ENCODE measurements around the gene TOGARAM1. TPM values are rescaled to one million over a fixed set of nuclear protein-coding genes. Genes with fewer than 3 reads are reported as not detected.

TOGARAM1 gene
- total RNA-seq, 2 experiments from 2014 or later: 13.2 to 17.8 TPM

DNA sequence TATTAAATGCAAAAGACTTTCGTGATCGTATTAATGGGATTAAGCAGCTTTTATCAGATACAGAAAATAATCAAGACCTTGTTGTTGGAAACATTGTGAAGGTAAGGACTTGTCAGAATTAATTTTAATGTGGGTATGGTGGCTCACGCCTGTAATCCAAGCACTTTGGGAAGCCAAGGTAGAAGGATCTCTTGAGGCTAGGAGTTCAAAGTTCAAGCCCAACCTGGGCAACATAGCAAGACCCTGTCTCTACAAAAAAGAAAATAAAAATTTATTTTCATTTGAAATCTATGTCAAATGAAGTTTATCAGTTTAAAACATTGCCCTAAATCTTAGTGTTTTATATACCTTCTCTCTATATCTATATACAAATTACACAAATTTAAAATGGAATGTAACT, 104.7 kb downstream of the TOGARAM1 start:
- no peak overlapping the region for H3K4me3 ChIP-seq (ENCODE audit: low read length)
- no peak for TF ChIP-seq CTCF (IDR thresholded peaks at IDR 0.05)
- POLR2A ChIA-PET: no interaction called here
- H3K27me3 ChIP-seq (ENCODE audit: control insufficient read depth in 1 of 2, insufficient read depth in 2 of 2, low read length in 2 of 2): no peaks in the 10 kb centered on the region
- Mint-ChIP-seq H3K36me3 (ENCODE audit: low read depth) (no peaks in the 10 kb centered on the region), H3K27me3 (no peaks in the 10 kb centered on the region), H3K4me3 (no peak overlapping the region), H3K27ac (no peak overlapping the region), H3K9me3 (no peaks in the 10 kb centered on the region), H3K4me1 (ENCODE audit: low read depth) (no peaks in the 10 kb centered on the region)
- CTCF ChIA-PET: no interaction called here
- H3K9me3 ChIP-seq (ENCODE audit: control insufficient read depth in 1 of 2, insufficient read depth in 1 of 2, low read length in 2 of 2): no peaks in the 10 kb centered on the region
- no peaks in the 10 kb centered on the region for H3K4me1 ChIP-seq (ENCODE audit: insufficient read depth, low read length)
- no peak for ATAC-seq (ENCODE audit: poor library complexity)
- no peak overlapping the region for H3K27ac ChIP-seq (ENCODE audit: low read depth in 1 of 2, low read length in 2 of 2)
- intact Hi-C loops (cut with DNase I, micrococcal nuclease): no loop called here
- no peak for DNase-seq
- no peaks in the 10 kb centered on the region for H3K36me3 ChIP-seq (ENCODE audit: insufficient read depth, low read length)

GRCh38 chr14:45068396-45068795, 106.4 kb downstream of the TOGARAM1 start:
- Histone ChIP-seq H3K36me3 (ENCODE audit: insufficient read depth, low read length) (no peaks in the 10 kb centered on the region), H3K27me3 (ENCODE audit: control insufficient read depth in 1 of 2, insufficient read depth in 2 of 2, low read length in 2 of 2) (no peaks in the 10 kb centered on the region), H3K4me1 (ENCODE audit: insufficient read depth, low read length) (no peaks in the 10 kb centered on the region), H3K4me3 (ENCODE audit: low read length) (no peak overlapping the region), H3K9me3 (ENCODE audit: control insufficient read depth in 1 of 2, insufficient read depth in 1 of 2, low read length in 2 of 2) (no peaks in the 10 kb centered on the region), H3K27ac (ENCODE audit: low read depth in 1 of 2, low read length in 2 of 2) (no peak overlapping the region)
- Mint-ChIP-seq H3K36me3 (ENCODE audit: low read depth) (peaks cover 4% of the 10 kb centered on the region), H3K27ac (no peak overlapping the region), H3K9me3 (no peaks in the 10 kb centered on the region), H3K4me3 (no peak overlapping the region), H3K4me1 (ENCODE audit: low read depth) (no peaks in the 10 kb centered on the region), H3K27me3 (no peaks in the 10 kb centered on the region)
- ChIA-PET POLR2A (no interaction called here), CTCF (no interaction called here)
- intact Hi-C loops (cut with DNase I, micrococcal nuclease): no loop called here
- no peak for TF ChIP-seq CTCF (IDR thresholded peaks at IDR 0.05)
- no peak for DNase-seq
- no peak for ATAC-seq (ENCODE audit: poor library complexity)

GRCh38 chr14:45070215-45070614, 108.2 kb downstream of the TOGARAM1 start:
- H3K27me3 ChIP-seq (ENCODE audit: control insufficient read depth in 1 of 2, insufficient read depth in 2 of 2, low read length in 2 of 2): no peaks in the 10 kb centered on the region
- ChIA-PET POLR2A (no interaction called here), CTCF (interaction anchor here (0.8 kb wide), 1 partner anchor 55 kb away, joined by 3 read pairs; no protein-coding TSS in a partner anchor)
- no peak overlapping the region for H3K27ac ChIP-seq (ENCODE audit: low read depth in 1 of 2, low read length in 2 of 2)
- H3K4me1 ChIP-seq (ENCODE audit: insufficient read depth, low read length): no peaks in the 10 kb centered on the region
- H3K9me3 ChIP-seq (ENCODE audit: control insufficient read depth in 1 of 2, insufficient read depth in 1 of 2, low read length in 2 of 2): no peaks in the 10 kb centered on the region
- H3K27ac Mint-ChIP-seq: no peak overlapping the region
- no peaks in the 10 kb centered on the region for H3K9me3 Mint-ChIP-seq
- no peaks in the 10 kb centered on the region for H3K4me1 Mint-ChIP-seq (ENCODE audit: low read depth)
- no peak for TF ChIP-seq CTCF (IDR thresholded peaks at IDR 0.05)
- H3K4me3 Mint-ChIP-seq: no peak overlapping the region
- intact Hi-C loops (cut with DNase I, micrococcal nuclease): no loop called here
- no peak overlapping the region for H3K4me3 ChIP-seq (ENCODE audit: low read length)
- no peak for DNase-seq
- H3K36me3 ChIP-seq (ENCODE audit: insufficient read depth, low read length): no peaks in the 10 kb centered on the region
- H3K27me3 Mint-ChIP-seq: no peaks in the 10 kb centered on the region
- ATAC-seq (ENCODE audit: poor library complexity): no peak
- peaks cover 4% of the 10 kb centered on the region for H3K36me3 Mint-ChIP-seq (ENCODE audit: low read depth)
